Trophoblast cell (in vitro differentiated cells and primary cell): ENCODE measurements around the gene CLEC5A.
A peak's percentile ranks its signal among the peaks of the same experiment; 100 is the strongest.

ENCODE experiments used
- DNase-seq, 2 donors: peaks; one replicate each; pipeline ENCODE4 v3.0.0-alpha.2; 2016
- H2AFZ ChIP-seq: 2 replicates; pipeline ENCODE4 v1.6.1; 2013; ENCODE audit warnings: low read length, moderate library complexity, mild to moderate bottlenecking; ENCODE audit not compliant: insufficient read depth, poor library complexity
- H2AK5ac ChIP-seq: 2 replicates; pipeline ENCODE4 v1.6.1; 2013; ENCODE audit warnings: mild to moderate bottlenecking, low read length
- H2BK120ac ChIP-seq: 2 replicates; pipeline ENCODE4 v1.6.1; 2013; ENCODE audit warnings: low read length, mild to moderate bottlenecking, moderate library complexity; ENCODE audit not compliant: insufficient read depth, poor library complexity
- H2BK12ac ChIP-seq: 2 replicates; pipeline ENCODE4 v1.6.1; 2013; ENCODE audit warnings: mild to moderate bottlenecking, low read length, moderate library complexity
- H2BK5ac ChIP-seq: 2 replicates; pipeline ENCODE4 v1.6.1; 2013; ENCODE audit warnings: low read length, low read depth, moderate library complexity, mild to moderate bottlenecking; ENCODE audit not compliant: poor library complexity
- H3K14ac ChIP-seq: 2 replicates; pipeline ENCODE4 v1.6.1; 2013; ENCODE audit warnings: mild to moderate bottlenecking, low read length
- H3K18ac ChIP-seq: 2 replicates; pipeline ENCODE4 v1.6.1; 2013; ENCODE audit warnings: mild to moderate bottlenecking, low read length
- H3K23ac ChIP-seq: 2 replicates; pipeline ENCODE4 v1.6.1; 2013; ENCODE audit warnings: low read length
- H3K27ac ChIP-seq: 2 replicates; pipeline ENCODE4 v1.5.1; 2013; ENCODE audit warnings: low read depth, mild to moderate bottlenecking, inconsistent platforms, low read length, moderate library complexity
- H3K27me3 ChIP-seq: 2 replicates; pipeline ENCODE4 v1.6.1; 2013; ENCODE audit warnings: inconsistent platforms, mild to moderate bottlenecking, low read length, moderate library complexity; ENCODE audit not compliant: insufficient read depth
- H3K36me3 ChIP-seq, 2 experiments: 1 replicate in 1 of 2; 2 replicates in 1 of 2; pipeline ENCODE4 v1.6.1; 2013; ENCODE audit warnings: low read length in 2 of 2, mild to moderate bottlenecking in 2 of 2, moderate library complexity in 1 of 2; ENCODE audit not compliant: insufficient read depth in 2 of 2, control insufficient read depth in 1 of 2
- H3K4ac ChIP-seq: 2 replicates; pipeline ENCODE4 v1.6.1; 2013; ENCODE audit warnings: low read depth, mild to moderate bottlenecking, low read length, moderate library complexity
- H3K4me1 ChIP-seq, 2 experiments: 1 replicate in 1 of 2; 2 replicates in 1 of 2; pipeline ENCODE4 v1.6.1; 2013; ENCODE audit warnings: low read length in 2 of 2, mild to moderate bottlenecking in 2 of 2, moderate library complexity in 1 of 2; ENCODE audit not compliant: insufficient read depth in 2 of 2, control insufficient read depth in 1 of 2
- H3K4me2 ChIP-seq: 2 replicates; pipeline ENCODE4 v1.6.1; 2013; ENCODE audit warnings: inconsistent platforms, mild to moderate bottlenecking, low read length, moderate library complexity
- H3K4me3 ChIP-seq: 2 replicates; pipeline ENCODE4 v1.5.1; 2013; ENCODE audit warnings: mild to moderate bottlenecking, low read depth, low read length, inconsistent platforms
- H3K79me1 ChIP-seq: one replicate; pipeline ENCODE4 v1.6.1; 2013; ENCODE audit warnings: low read length
- H3K79me2 ChIP-seq: 2 replicates; pipeline ENCODE4 v1.6.1; 2013; ENCODE audit warnings: low read length, mild to moderate bottlenecking; ENCODE audit not compliant: control insufficient read depth, insufficient read depth, poor library complexity
- H3K9ac ChIP-seq: 2 replicates; pipeline ENCODE4 v1.6.1; 2013; ENCODE audit warnings: mild to moderate bottlenecking, low read length
- H3K9me3 ChIP-seq: 2 replicates; pipeline ENCODE4 v1.6.1; 2013; ENCODE audit warnings: low read depth, mild to moderate bottlenecking, control low read depth, inconsistent platforms, low read length; ENCODE audit not compliant: insufficient read depth
- H4K12ac ChIP-seq: 2 replicates; pipeline ENCODE4 v1.6.1; 2013; ENCODE audit warnings: low read depth, mild to moderate bottlenecking, low read length, moderate library complexity
- H4K8ac ChIP-seq: 2 replicates; pipeline ENCODE4 v1.6.1; 2013; ENCODE audit warnings: low read depth, mild to moderate bottlenecking, low read length, moderate library complexity
- H4K91ac ChIP-seq: one replicate; pipeline ENCODE4 v1.6.1; 2013; ENCODE audit warnings: low read depth, mild to moderate bottlenecking, low read length, moderate library complexity
- WGBS: extraction: QIAGEN DNeasy Blood & Tissue Kit; methylation state at CpG from one replicate; pipeline ENCODE4 v1.1.7; 2013; ENCODE audit warnings: missing lambda C conversion rate; ENCODE audit not compliant: insufficient read length, insufficient coverage; ENCODE audit errors: extremely low coverage; 5-methylcytosine and 5-hydroxymethylcytosine counted together

The CLEC5A gene

GRCh38 chr7:141949911-141950310 is 3.1 kb upstream of the CLEC5A start:
- no peak overlapping the region for H3K23ac ChIP-seq
- DNase-seq, result no peak
- no peak overlapping the region for H3K4ac ChIP-seq

GRCh38 chr7:141949451-141949850 is 2.7 kb upstream of the CLEC5A start:
- Histone ChIP-seq H2BK120ac (no peak overlapping the region), H2BK12ac (no peak overlapping the region), H3K4me2 (no peak overlapping the region), H3K14ac (no peak overlapping the region), H3K18ac (no peak overlapping the region), H3K79me2 (no peaks in the 10 kb centered on the region), H3K4me1 (no peaks in the 10 kb centered on the region), H4K12ac (no peak overlapping the region), H2BK5ac (no peak overlapping the region), H3K4ac (no peak overlapping the region), H3K27me3 (no peaks in the 10 kb centered on the region), H4K8ac (no peak overlapping the region), H3K27ac (no peak overlapping the region), H3K4me3 (no peak overlapping the region), H3K9ac (no peak overlapping the region), H2AK5ac (no peak overlapping the region), H3K9me3 (no peaks in the 10 kb centered on the region), H3K79me1 (no peaks in the 10 kb centered on the region), H2AFZ (no peak overlapping the region), H3K23ac (no peak overlapping the region), H4K91ac (no peak overlapping the region), H3K36me3 (no peaks in the 10 kb centered on the region)
- WGBS, result no CpG with 5 or more reads among the region's 2 CpGs
- DNase-seq, result no peak

More at GRCh38 chr7:141949911-141950310, 3.1 kb upstream of the CLEC5A start:
- H2BK5ac ChIP-seq, result no peak overlapping the region
- H2BK12ac ChIP-seq, result no peak overlapping the region
- H3K18ac ChIP-seq, result no peak overlapping the region
- no CpG with 5 or more reads among the region's 3 CpGs for WGBS
- no peaks in the 10 kb centered on the region for H3K36me3 ChIP-seq
- no peak overlapping the region for H2AK5ac ChIP-seq
- no peak overlapping the region for H4K91ac ChIP-seq
- no peaks in the 10 kb centered on the region for H3K9me3 ChIP-seq
- H3K4me2 ChIP-seq, result no peak overlapping the region
- H4K12ac ChIP-seq, result no peak overlapping the region
- H4K8ac ChIP-seq, result no peak overlapping the region
- H3K27me3 ChIP-seq, result no peaks in the 10 kb centered on the region
- no peak overlapping the region for H3K14ac ChIP-seq
- H3K9ac ChIP-seq, result no peak overlapping the region
- H3K79me1 ChIP-seq, result no peaks in the 10 kb centered on the region
- no peak overlapping the region for H2BK120ac ChIP-seq
- H3K4me3 ChIP-seq, result no peak overlapping the region
- H3K79me2 ChIP-seq, result no peaks in the 10 kb centered on the region
- H3K27ac ChIP-seq, result no peak overlapping the region
- no peak overlapping the region for H2AFZ ChIP-seq
- no peaks in the 10 kb centered on the region for H3K4me1 ChIP-seq

- Histone ChIP-seq H3K36me3 (no peaks in the 10 kb centered on the region), H3K18ac (no peak overlapping the region), H3K14ac (no peak overlapping the region), H2BK12ac (no peak overlapping the region), H3K9me3 (no peaks in the 10 kb centered on the region), H2AFZ (no peak overlapping the region), H3K27ac (no peak overlapping the region), H2BK5ac (no peak overlapping the region), H2AK5ac (no peak overlapping the region), H2BK120ac (no peak overlapping the region), H3K9ac (no peak overlapping the region), H3K79me1 (no peaks in the 10 kb centered on the region), H4K91ac (no peak overlapping the region), H4K8ac (no peak overlapping the region), H3K4me2 (no peak overlapping the region), H3K79me2 (no peaks in the 10 kb centered on the region), H3K27me3 (no peaks in the 10 kb centered on the region), H3K4me1 (no peaks in the 10 kb centered on the region), H3K4me3 (no peak overlapping the region), H4K12ac (no peak overlapping the region), H3K23ac (no peak overlapping the region), H3K4ac (no peak overlapping the region)
- DNase-seq, result no peak
- no CpG with 5 or more reads among the region's 2 CpGs for WGBS
Measured at GRCh38 chr7:141949021-141949420, 2.2 kb upstream of the CLEC5A start.

DNA sequence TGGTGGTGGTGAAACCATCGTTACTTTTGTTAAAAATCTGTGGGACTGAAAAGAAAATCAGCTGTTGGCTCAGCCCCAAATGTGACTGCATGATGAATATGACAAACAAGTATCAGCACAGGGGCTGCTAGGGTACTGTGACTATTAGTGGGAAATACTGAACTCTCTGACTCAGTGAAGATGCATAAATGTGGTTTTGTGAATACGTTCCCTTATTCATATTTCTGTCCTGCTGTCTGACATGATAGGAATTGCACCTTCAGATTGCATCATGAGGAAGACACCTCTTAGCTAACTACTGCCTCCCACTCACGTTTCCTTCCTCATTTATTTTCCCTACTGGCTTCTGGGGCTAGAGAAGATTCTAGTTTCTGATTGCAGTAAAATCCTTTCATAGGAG is 1.4 kb downstream of the CLEC5A start:
- Histone ChIP-seq H3K9ac (no peak overlapping the region), H2AK5ac (no peak overlapping the region), H3K9me3 (no peaks in the 10 kb centered on the region), H2BK120ac (no peak overlapping the region), H3K27ac (no peak overlapping the region), H2BK5ac (no peak overlapping the region), H2BK12ac (no peak overlapping the region), H3K27me3 (no peaks in the 10 kb centered on the region), H3K4me1 (no peaks in the 10 kb centered on the region), H3K36me3 (no peaks in the 10 kb centered on the region), H2AFZ (no peak overlapping the region), H4K8ac (no peak overlapping the region), H3K4ac (no peak overlapping the region), H4K12ac (no peak overlapping the region), H3K79me1 (no peaks in the 10 kb centered on the region), H3K4me3 (no peak overlapping the region), H3K18ac (no peak overlapping the region), H3K14ac (no peak overlapping the region), H3K4me2 (no peak overlapping the region), H3K23ac (no peak overlapping the region), H3K79me2 (no peaks in the 10 kb centered on the region), H4K91ac (no peak overlapping the region)
- DNase-seq, result peak; percentile 53 to 70
- no CpG with 5 or more reads among the region's 3 CpGs for WGBS
